ENCODE measurements around the gene MCCC1. TPM values are rescaled to one million over a fixed set of nuclear protein-coding genes. Genes with fewer than 3 reads are reported as not detected.
"Not testable (repeated sequence)": the region's sequence is repeated elsewhere in the genome, so short reads cannot be mapped to it uniquely, and the experiment has no call there.

The MCCC1 gene
- total RNA-seq, 1 donor from 2014 or later: 47.7 TPM

- intact Hi-C loops (cut with micrococcal nuclease): no loop called here
- H3K4me1 ChIP-seq: no peaks in the 10 kb centered on the region
- H3K27me3 ChIP-seq (ENCODE audit: low read depth): no peaks in the 10 kb centered on the region
- H3K36me3 ChIP-seq: peaks cover 63% of the 10 kb centered on the region
- TF ChIP-seq CTCF (IDR thresholded peaks at IDR 0.05; ENCODE audit: borderline replicate concordance): no peak
- H3K9me3 ChIP-seq (replicated peaks): no peaks in the 10 kb centered on the region
- H3K27ac ChIP-seq (replicated peaks): no peak overlapping the region
- no peak overlapping the region for H3K4me3 ChIP-seq
- no peak for DNase-seq
Measured at GRCh38 chr3:183070892-183071291, 28.4 kb downstream of the MCCC1 start.

- intact Hi-C loops (cut with micrococcal nuclease): no loop called here
- no peak for TF ChIP-seq CTCF (IDR thresholded peaks at IDR 0.05; ENCODE audit: borderline replicate concordance)
- no peak overlapping the region for H3K27ac ChIP-seq (replicated peaks)
- H3K27me3 ChIP-seq (ENCODE audit: low read depth): no peaks in the 10 kb centered on the region
- H3K9me3 ChIP-seq (replicated peaks): no peaks in the 10 kb centered on the region
- H3K4me3 ChIP-seq: no peak overlapping the region
- H3K4me1 ChIP-seq: no peaks in the 10 kb centered on the region
- DNase-seq: no peak
- H3K36me3 ChIP-seq: peaks cover 61% of the 10 kb centered on the region
Measured at GRCh38 chr3:183069086-183069485, 30.2 kb downstream of the MCCC1 start.

GRCh38 chr3:183066891-183067290 lies 32.4 kb downstream of the MCCC1 start:
- H3K27me3 ChIP-seq (ENCODE audit: low read depth); H3K4me3 ChIP-seq; H3K9me3 ChIP-seq (replicated peaks); H3K4me1 ChIP-seq; DNase-seq; H3K27ac ChIP-seq (replicated peaks); intact Hi-C loops (cut with micrococcal nuclease): not testable (repeated sequence)
- H3K36me3 ChIP-seq: peaks cover 58% of the 10 kb centered on the region

DNA sequence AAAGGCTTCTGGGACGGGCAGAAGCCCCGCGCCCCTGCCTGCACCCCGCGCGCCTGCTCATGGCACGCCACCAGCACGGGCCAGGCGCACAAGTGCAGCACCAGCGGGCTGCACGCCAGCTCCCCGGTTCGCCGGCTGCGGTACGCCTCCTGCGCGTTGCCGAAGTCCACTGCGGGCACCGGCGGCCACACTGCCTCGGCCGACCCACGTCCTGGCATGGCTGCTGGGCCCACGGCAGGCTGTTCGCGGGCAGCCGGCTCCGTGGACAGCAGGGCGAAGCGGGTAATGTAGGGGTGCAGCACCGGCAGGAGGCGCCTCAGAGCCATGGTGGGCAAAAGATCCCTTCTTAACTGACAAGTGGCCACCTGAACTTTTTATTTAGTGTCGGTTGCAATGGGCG lies 34.8 kb downstream of the MCCC1 start:
- H3K27ac ChIP-seq (replicated peaks): no peak overlapping the region
- intact Hi-C loops (cut with micrococcal nuclease): no loop called here
- no peaks in the 10 kb centered on the region for H3K27me3 ChIP-seq (ENCODE audit: low read depth)
- DNase-seq: no peak
- no peaks in the 10 kb centered on the region for H3K4me1 ChIP-seq
- peaks cover 33% of the 10 kb centered on the region for H3K36me3 ChIP-seq
- no peak overlapping the region for H3K4me3 ChIP-seq
- TF ChIP-seq CTCF (IDR thresholded peaks at IDR 0.05; ENCODE audit: borderline replicate concordance): no peak
- H3K9me3 ChIP-seq (replicated peaks): no peaks in the 10 kb centered on the region

DNA sequence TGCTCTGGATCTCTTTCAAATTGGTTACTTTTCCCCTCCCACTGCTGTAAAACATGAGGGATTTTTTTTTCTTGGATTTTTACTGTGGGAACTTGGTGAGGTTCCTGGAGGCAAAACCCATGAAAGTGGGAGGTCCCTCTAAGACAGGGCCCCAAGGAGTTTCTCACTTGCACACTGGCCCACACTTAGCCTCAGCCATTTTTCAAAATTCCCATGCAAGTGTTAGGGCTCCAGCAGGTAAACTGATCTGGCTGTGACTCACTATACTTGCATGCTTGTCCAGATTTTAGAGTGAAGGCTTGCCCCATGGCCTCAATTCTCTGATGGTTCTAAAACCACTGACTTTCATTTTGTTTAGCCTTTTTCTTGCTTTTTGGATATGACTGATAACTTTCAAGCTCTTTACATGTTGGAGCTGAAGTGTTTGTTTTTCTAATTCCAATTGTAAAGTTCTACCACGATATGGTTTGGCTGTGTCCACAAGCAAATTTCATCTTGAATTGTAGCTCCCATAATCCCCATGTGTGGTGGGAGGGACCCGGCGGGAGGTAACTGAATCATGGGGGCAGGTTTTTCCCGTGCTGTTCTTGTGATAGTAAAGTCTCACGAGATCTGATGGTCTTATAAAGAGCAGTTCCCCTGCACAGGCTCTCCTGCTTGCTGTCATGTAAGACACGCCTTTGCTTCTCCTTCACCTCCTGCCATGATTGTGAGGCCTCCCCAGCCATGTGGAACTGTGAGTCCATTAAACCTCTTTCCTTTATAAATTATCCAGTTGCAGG lies 37.7 kb downstream of the MCCC1 start:
- Histone ChIP-seq H3K4me1 (no peaks in the 10 kb centered on the region), H3K4me3 (no peak overlapping the region), H3K36me3 (peaks cover 16% of the 10 kb centered on the region), H3K9me3 (replicated peaks) (no peaks in the 10 kb centered on the region), H3K27me3 (ENCODE audit: low read depth) (no peaks in the 10 kb centered on the region), H3K27ac (replicated peaks) (no peak overlapping the region)
- TF ChIP-seq CTCF (IDR thresholded peaks at IDR 0.05; ENCODE audit: borderline replicate concordance): no peak
- intact Hi-C loops (cut with micrococcal nuclease): no loop called here
- no peak for DNase-seq

DNA sequence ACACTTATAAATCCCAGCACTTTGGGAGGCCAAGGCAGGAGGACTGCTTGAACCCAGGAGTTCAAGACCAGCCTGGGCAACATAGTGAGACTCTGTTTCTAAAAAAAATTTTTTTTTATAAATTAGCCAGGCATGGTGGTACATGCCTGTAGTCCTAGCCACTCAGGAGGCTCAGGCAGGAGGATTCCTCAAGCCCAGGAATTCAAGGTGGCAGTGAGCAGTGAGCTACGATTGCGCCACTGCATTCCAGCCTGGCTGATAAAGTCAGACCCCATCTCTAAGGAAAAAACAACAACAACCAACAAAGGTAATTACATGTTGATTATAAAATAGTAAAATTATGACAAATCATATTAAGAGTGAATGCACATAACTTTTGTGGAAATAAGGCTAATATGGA lies 40.9 kb downstream of the MCCC1 start:
- no peak for DNase-seq
- intact Hi-C loops (cut with micrococcal nuclease): no loop called here
- H3K36me3 ChIP-seq: peaks cover 34% of the 10 kb centered on the region
- H3K27ac ChIP-seq (replicated peaks): no peak overlapping the region
- no peak for TF ChIP-seq CTCF (IDR thresholded peaks at IDR 0.05; ENCODE audit: borderline replicate concordance)
- H3K9me3 ChIP-seq (replicated peaks): no peaks in the 10 kb centered on the region
- no peaks in the 10 kb centered on the region for H3K4me1 ChIP-seq
- H3K4me3 ChIP-seq: no peak overlapping the region
- H3K27me3 ChIP-seq (ENCODE audit: low read depth): no peaks in the 10 kb centered on the region
